GM12874 (cell line): ENCODE data around the gene DLGAP1.

Source experiments
- TF ChIP-seq, protein P1 (sequence below): IDR thresholded peaks from 2 replicates; pipeline ENCODE4 v1.5.1; 2011; ENCODE audit warnings: low read depth, mild to moderate bottlenecking, control low read depth, low read length, moderate library complexity; ENCODE audit not compliant: insufficient read depth

The DLGAP1 gene

DNA sequence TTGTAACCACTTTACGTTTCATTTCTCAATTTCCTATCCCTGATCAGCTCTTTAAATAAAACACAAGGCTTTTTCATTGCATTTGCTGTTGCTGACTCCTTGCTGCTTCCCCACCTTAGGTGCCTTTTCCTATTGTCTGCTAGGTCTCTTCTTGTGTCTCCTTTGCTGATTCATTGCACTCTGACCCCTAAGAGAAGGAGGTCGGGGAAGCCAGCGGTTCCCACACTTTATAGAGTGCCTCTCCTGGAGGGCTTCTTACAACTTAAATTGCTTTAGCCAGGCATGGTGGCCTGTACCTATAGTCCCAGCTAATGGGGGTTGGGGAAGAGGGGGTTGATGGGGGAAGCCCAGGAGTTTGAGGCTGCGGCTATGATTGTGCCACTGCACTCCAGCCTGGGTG, 495.0 kb downstream of the DLGAP1 start:
- TF ChIP-seq, protein P1, sequence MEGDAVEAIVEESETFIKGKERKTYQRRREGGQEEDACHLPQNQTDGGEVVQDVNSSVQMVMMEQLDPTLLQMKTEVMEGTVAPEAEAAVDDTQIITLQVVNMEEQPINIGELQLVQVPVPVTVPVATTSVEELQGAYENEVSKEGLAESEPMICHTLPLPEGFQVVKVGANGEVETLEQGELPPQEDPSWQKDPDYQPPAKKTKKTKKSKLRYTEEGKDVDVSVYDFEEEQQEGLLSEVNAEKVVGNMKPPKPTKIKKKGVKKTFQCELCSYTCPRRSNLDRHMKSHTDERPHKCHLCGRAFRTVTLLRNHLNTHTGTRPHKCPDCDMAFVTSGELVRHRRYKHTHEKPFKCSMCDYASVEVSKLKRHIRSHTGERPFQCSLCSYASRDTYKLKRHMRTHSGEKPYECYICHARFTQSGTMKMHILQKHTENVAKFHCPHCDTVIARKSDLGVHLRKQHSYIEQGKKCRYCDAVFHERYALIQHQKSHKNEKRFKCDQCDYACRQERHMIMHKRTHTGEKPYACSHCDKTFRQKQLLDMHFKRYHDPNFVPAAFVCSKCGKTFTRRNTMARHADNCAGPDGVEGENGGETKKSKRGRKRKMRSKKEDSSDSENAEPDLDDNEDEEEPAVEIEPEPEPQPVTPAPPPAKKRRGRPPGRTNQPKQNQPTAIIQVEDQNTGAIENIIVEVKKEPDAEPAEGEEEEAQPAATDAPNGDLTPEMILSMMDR: no peak

DNA sequence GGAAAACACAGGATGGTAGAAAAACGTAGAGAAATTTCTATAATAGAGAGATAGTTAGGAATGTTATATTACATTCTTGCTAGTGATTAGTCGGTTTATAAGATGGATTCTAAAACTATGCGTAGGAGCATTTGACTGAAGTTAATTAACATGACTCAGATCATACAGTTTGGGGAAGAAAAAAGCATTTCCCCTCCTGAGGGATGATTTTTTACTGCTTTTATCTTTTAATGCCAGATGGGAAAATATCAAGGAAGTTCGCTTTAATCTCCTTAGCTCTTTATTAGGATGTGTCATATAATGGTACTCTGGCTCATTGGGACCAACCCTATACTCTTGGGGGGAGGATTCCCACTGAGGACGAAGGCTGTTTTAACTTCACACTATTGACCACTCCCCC, 503.1 kb downstream of the DLGAP1 start:
- TF ChIP-seq, protein P1: no peak

DNA sequence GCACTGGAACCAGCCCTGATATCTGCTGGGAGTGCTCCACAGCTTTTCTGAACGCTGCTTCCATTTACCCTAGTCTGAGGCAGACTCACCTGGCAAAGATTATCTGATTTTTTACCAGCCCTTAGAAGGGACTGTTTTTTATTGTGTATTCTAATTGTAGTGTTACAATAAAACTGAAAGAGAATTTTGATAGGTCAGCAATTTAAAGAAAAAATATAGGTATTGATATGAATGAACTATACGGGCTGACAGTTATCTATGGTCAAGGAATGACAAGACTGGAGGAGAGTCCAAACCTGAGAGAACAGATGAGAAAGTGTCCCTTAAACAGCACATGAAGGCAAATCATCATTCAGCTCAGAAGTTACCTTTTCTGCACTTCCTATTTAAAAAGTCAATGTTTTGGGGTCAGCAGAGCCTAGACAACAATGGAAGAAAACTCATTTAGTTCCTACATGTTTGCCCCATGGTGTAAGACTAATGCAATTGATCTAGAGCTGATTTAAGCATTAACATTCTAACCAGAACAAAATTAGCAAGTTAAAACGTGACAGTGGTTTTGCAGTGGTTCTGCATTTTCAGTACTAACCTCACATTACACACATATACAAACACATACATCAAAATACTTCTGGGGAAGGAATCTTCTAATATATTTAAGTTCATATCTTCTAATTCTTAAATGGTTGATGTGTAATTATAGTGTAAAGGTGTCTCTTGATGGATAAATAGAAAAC, 504.3 kb downstream of the DLGAP1 start:
- TF ChIP-seq, protein P1: no peak

DNA sequence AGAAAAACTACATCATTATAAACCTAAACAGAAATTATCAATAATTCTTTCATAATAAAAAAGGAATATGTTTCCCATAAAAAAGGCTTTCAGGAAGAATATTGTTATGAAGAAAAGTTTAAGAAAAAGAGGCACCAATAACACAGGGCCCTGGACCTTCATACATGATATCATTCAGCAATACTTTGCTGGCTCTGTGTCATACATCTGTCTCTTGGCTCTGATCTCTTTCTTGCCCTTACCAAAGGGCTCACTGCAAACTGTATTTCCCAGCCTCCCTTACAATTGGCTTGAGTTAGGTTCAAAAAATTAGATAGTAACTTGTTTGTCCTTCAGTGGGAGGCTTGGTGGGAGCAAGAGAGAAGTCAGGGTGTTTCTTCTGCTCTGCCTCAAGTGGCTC, 506.1 kb downstream of the DLGAP1 start:
- TF ChIP-seq, protein P1: no peak

DNA sequence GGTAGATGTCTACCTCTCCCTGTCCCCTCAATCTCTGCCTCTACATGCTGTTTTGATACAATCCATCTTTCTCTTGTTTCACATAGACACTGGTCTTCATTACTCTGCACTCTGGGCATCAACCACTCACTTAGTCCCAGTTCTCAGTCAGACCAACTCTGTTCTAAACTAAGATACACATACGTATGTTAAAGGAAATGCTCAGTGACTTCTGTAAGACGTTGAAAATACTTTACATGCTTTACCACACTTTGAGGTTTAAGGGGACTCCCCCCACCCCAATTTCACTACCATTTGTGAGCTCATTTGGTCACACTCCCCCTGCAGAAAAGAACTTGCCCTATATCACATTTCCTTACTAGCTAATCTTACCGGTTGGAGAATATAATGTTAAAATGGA, 507.7 kb downstream of the DLGAP1 start:
- TF ChIP-seq, protein P1: no peak

DNA sequence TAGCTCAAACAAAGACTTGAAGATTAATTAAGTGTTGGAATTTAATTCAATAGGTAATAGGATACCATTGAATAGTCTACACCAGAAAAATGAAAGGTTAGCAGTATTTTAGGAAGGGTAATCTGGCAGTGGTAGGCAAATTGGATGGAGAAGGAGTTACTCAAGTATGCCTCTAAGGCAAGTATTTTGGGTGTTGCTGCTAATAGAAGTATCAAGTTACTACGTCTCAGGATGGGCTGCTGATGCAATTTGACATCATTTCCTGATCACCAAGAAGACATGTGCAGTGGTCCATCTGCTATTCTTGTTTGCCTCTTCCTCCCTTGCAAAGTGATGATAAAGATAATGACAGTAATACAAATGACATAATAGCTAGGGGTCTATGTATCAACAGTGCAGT, 519.8 kb downstream of the DLGAP1 start:
- TF ChIP-seq, protein P1: no peak

DNA sequence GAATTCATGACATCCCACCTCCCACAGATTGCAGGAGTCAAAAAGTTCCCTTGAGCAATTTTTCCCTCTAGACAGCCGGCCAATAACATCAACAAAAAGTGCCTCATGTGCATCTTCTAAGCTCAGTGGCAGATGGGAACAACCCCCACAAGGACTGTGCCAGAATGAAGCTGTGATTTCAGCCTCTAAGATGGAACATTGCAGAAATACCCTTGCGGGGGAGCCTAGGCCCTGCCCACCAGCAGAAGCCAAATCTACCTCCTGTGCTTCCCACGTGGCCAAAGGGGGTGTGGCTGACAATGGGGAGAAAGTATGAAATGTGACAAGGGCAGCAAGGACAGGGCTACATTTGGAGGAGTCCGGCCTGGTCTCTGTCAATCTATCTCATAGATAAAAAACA, 522.8 kb downstream of the DLGAP1 start:
- TF ChIP-seq, protein P1: no peak
